Measurements from ENCODE around the gene PRPSAP1. TPM values are rescaled to one million over a fixed set of nuclear protein-coding genes. Genes with fewer than 3 reads are reported as not detected.

Gene PRPSAP1
- total RNA-seq, 2 experiments from 2014 or later: 53.3 to 111 TPM

DNA sequence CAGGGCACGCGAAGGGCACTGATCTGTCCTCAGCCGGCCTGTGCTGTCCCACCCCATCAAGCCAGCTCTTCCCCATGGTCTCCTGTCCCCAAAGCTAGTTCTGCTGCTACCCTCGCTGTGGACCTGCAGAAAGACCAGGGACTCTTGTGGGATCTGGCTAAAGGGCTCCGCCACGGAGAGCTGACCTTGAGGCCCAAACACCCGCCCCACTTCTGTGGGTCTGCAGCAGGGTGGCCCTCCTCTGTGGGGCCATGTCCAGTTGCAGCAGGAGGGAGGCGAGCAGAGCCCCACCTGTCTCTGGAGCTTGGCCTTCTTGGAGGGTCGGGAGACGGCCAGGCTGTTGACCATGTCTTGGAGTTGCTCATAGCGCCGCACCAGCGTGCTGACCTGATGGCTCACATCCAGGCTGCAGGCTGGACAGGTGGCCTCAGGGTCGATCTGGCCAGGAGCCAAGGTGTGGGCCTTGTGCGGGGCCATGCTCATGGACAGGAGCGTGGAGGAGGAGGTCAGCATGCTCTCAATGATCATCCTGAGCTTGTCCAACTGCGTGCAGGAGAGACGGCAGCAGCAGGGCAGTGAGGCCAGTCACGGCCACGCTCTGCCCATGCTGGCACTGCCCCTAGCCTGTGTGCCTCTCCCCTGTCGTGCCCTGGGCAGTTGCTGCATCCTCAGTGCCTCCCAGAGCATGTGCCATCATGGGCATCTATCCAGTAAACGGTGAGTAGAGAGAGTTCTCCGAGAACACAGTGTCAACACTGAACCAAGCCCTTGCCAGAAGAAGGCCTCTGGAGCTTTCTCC, 71.9 kb downstream of the PRPSAP1 start:
- H4K20me1 ChIP-seq (ENCODE audit: insufficient read depth, low read length): no peaks in the 10 kb centered on the region
- H3K79me2 ChIP-seq (ENCODE audit: insufficient read depth, low read depth, low read length): no peaks in the 10 kb centered on the region
- H3K4me2 ChIP-seq (ENCODE audit: low read length): no peak overlapping the region
- H3K9me2 ChIP-seq (ENCODE audit: insufficient read depth, low read length): no peaks in the 10 kb centered on the region
- intact Hi-C loops (cut with micrococcal nuclease; ENCODE audit: unreplicated experiment): no loop called here
- no peak for TF ChIP-seq EZH2phosphoT487 (IDR thresholded peaks at IDR 0.05; ENCODE audit: borderline replicate concordance, low read depth, low read length)
- TF ChIP-seq, protein P1, sequence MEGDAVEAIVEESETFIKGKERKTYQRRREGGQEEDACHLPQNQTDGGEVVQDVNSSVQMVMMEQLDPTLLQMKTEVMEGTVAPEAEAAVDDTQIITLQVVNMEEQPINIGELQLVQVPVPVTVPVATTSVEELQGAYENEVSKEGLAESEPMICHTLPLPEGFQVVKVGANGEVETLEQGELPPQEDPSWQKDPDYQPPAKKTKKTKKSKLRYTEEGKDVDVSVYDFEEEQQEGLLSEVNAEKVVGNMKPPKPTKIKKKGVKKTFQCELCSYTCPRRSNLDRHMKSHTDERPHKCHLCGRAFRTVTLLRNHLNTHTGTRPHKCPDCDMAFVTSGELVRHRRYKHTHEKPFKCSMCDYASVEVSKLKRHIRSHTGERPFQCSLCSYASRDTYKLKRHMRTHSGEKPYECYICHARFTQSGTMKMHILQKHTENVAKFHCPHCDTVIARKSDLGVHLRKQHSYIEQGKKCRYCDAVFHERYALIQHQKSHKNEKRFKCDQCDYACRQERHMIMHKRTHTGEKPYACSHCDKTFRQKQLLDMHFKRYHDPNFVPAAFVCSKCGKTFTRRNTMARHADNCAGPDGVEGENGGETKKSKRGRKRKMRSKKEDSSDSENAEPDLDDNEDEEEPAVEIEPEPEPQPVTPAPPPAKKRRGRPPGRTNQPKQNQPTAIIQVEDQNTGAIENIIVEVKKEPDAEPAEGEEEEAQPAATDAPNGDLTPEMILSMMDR (conservative IDR thresholded peaks at IDR 0.05; ENCODE audit: low read length): no peak
- no TSS peak for BruUV-seq (replicated peaks)
- ChIA-PET CTCF (ENCODE audit: unreplicated experiment) (interaction anchor here (1.2 kb wide), 1 partner anchor 100 kb away, joined by 4 read pairs; no protein-coding TSS in a partner anchor), POLR2A (interaction anchor here (0.6 to 1.6 kb wide), 3 partner anchors 8 to 21 kb away, joined by 3 read pairs; no protein-coding TSS in a partner anchor)
- H3K4me3 ChIP-seq (ENCODE audit: low read depth, low read length, poor library complexity, severe bottlenecking): no peak overlapping the region
- H3K4me1 ChIP-seq (ENCODE audit: insufficient read depth, low read length, poor library complexity, severe bottlenecking): no peaks in the 10 kb centered on the region
- H3K36me3 ChIP-seq (ENCODE audit: insufficient read depth, low read length): no peaks in the 10 kb centered on the region
- no peak overlapping the region for H3K27ac ChIP-seq (ENCODE audit: low read depth, low read length, poor library complexity, severe bottlenecking)
- H3K9me3 ChIP-seq (ENCODE audit: low read length): no peaks in the 10 kb centered on the region
- no peak for DNase-seq (ENCODE audit: low spot score)
- no peak overlapping the region for H2AFZ ChIP-seq (ENCODE audit: low read length)

DNA sequence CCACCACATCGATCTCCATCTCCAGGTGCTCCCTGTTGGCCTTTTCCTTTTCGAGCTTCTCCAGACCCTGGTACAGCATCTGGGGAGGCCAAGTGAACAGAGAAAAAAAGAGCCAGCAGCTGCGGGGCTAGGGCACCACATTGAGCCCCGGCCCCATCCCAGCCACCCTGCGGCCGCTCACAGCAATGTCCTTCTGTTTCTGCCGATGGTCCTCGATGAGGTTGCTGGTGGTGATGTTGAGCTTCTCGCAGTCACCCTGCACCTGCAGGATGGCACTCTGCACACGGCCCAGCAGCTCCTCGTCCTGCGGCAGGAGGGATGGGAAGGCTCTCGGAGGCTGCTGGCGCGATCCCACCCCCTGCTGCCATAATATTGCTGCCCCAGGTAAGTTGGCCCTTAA, 73.1 kb downstream of the PRPSAP1 start:
- Histone ChIP-seq H3K4me2 (ENCODE audit: low read length) (no peak overlapping the region), H2AFZ (ENCODE audit: low read length) (no peak overlapping the region), H3K79me2 (ENCODE audit: insufficient read depth, low read depth, low read length) (no peaks in the 10 kb centered on the region), H3K9me3 (ENCODE audit: low read length) (no peaks in the 10 kb centered on the region), H3K4me3 (ENCODE audit: low read depth, low read length, poor library complexity, severe bottlenecking) (no peak overlapping the region), H3K27ac (ENCODE audit: low read depth, low read length, poor library complexity, severe bottlenecking) (no peak overlapping the region), H3K36me3 (ENCODE audit: insufficient read depth, low read length) (no peaks in the 10 kb centered on the region), H3K9me2 (ENCODE audit: insufficient read depth, low read length) (no peaks in the 10 kb centered on the region), H3K4me1 (ENCODE audit: insufficient read depth, low read length, poor library complexity, severe bottlenecking) (no peaks in the 10 kb centered on the region), H4K20me1 (ENCODE audit: insufficient read depth, low read length) (no peaks in the 10 kb centered on the region)
- POLR2A ChIA-PET: interaction anchor here (0.6 to 1.7 kb wide), 4 partner anchors 13 to 422 kb away, joined by 3 to 6 read pairs (median 4); no protein-coding TSS in a partner anchor
- no peak for DNase-seq (ENCODE audit: low spot score)
- no TSS peak for BruUV-seq (replicated peaks)
- TF ChIP-seq EZH2phosphoT487 (IDR thresholded peaks at IDR 0.05; ENCODE audit: borderline replicate concordance, low read depth, low read length): no peak
- TF ChIP-seq, protein P1 (conservative IDR thresholded peaks at IDR 0.05; ENCODE audit: low read length): no peak
- intact Hi-C loops (cut with micrococcal nuclease; ENCODE audit: unreplicated experiment): no loop called here
- CTCF ChIA-PET (ENCODE audit: unreplicated experiment): interaction anchor here (1.5 kb wide), 1 partner anchor 9 kb away, joined by 7 read pairs; no protein-coding TSS in a partner anchor
